Stimulated activated CD8-positive, alpha-beta memory T cell treated with anti-CD3 and anti-CD28 coated beads, Interleukin-4, amount 100 ng/mL, for 24 hours (primary cell): ENCODE measurements around the gene TP73.
"Not testable (repeated sequence)": the region's sequence is repeated elsewhere in the genome, so short reads cannot be mapped to it uniquely, and the experiment has no call there.

Experiments used
- DNase-seq: peaks from one replicate; pipeline ENCODE4 v3.0.0-alpha.2; 2020; ENCODE audit warnings: low read depth

TP73 gene

DNA sequence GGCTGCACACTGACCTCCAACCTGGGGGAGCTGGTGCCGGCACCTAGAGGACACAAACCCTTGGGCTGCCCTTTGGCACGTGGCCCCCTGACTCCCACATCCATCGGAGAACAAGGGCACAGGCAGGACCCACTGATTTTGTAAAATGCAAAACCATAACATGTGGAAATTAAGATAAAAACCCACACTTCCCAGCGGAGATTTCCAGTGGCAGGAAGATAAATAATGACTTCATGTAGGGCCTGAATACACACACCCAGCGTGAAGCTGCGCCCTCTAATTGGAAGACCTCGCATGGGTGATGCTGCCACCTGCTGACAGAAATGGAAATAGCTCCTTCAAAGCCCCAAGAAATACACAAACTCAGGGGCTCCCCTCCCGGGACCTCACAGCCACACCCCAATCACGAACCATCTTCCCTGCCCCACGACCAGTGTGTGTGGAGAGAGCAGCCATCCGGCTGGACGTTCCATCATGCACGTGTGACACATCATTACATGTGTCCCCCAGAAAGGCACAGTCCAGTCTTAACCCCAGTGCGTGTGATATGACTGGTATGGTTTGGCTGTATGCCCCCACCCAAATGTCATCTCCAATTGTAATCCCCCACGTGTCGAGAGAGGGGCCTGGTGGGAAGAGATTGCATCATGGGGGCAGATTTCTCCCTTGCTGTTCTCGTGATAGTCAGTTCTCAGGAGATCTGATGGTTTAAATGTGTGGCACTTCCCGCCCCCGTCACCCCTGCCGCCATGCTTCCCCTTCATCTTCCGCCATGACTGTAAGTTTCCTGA, 33.2 kb upstream of the TP73 start:
- peak; percentile 50 for DNase-seq

DNA sequence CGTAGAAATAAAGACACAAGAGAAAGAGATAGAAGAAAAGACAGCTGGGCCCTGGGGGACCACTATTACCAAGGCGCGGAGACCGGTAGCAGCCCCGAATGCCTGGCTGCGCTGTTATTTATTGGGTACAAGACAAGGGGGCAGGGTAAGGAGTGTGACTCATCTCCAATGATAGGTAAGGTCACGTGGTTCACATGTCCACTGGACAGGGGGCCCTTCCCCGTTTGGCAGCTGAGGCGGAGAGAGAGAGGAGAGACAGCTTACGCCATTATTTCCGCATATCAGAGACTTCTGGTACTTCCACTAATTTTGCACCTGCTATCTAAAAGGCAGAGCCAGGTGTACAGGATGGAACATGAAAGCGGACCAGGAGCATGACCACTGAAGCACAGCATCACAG, 31.6 kb upstream of the TP73 start:
- no peak for DNase-seq

DNA sequence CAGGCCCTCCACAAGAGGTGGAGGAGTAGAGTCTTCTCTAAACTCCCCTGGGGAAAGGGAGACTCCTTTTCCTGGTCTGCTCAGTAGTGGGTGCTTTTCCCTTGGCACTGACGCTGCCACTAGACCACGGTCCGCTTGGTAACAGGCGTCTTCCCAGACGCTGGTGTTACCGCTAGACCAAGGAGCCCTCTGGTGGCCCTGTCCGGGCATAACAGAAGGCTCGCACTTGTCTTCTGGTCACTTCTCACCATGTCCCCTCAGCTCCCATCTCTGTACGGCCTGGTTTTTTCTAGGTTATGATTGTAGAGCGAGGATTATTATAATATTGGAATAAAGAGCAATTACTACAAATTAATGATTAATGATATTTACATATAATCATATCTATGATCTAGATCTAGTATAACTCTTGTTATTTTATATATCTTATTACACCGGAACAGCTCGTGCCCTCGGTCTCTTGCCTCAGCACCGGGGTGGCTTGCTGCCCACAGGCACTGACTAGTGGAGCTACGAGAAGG, 31.1 kb upstream of the TP73 start:
- not testable (repeated sequence) for DNase-seq

DNA sequence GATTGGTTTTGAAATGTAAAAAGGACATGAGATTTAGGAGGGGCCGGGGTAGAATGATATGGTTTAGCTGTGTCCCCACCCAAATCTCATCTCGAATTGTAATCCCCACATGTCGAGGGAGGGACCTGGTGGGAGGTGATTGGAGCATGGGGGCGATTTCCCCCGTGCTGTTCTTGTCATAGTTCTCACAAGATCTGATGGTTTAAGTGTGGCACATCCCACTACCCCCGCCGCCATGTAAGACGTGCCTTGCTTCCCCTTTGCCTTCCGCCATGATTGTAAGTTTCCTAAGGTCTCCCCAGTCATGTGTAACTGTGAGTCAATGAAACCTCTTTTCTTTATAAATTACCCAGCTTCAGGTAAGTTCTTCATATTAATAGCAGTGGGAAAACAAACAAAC, 30.2 kb upstream of the TP73 start:
- not testable (repeated sequence) for DNase-seq

DNA sequence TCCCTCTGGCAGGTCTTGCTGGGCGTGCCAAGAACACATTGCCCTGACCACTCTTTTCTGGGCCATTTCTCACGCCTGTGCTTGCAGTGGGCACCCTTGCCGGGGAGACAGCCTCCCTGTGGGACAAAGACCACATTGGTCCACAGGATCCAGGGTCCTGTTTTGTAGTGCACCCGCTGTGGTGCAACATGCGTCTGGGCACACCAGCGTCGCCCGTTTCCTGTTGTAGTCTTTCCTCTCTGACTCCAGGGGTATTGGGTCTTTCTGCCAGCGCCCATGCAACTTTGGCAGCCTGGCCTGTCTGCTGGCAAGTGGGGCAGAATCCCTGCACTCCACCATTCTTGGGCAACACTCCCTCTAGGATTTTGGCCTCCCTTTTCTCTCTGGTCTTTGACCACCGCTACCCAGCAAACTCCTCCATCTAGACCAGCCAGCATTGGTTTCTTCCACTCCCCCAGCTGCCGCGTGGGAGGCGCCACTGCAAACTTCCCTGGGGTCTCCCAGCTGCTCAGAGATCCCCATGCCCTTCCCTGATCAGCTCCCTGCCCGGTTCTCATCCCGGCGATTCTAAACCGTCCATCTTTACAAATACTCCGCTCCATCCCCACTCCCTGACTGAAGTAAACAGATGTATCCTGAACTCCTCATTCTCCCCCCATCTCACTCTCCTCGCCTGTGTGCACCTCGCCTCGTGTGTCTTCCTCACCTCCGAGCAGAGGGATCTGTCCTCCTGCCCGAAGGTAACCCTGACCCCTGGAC, 28.7 kb upstream of the TP73 start:
- no peak for DNase-seq

DNA sequence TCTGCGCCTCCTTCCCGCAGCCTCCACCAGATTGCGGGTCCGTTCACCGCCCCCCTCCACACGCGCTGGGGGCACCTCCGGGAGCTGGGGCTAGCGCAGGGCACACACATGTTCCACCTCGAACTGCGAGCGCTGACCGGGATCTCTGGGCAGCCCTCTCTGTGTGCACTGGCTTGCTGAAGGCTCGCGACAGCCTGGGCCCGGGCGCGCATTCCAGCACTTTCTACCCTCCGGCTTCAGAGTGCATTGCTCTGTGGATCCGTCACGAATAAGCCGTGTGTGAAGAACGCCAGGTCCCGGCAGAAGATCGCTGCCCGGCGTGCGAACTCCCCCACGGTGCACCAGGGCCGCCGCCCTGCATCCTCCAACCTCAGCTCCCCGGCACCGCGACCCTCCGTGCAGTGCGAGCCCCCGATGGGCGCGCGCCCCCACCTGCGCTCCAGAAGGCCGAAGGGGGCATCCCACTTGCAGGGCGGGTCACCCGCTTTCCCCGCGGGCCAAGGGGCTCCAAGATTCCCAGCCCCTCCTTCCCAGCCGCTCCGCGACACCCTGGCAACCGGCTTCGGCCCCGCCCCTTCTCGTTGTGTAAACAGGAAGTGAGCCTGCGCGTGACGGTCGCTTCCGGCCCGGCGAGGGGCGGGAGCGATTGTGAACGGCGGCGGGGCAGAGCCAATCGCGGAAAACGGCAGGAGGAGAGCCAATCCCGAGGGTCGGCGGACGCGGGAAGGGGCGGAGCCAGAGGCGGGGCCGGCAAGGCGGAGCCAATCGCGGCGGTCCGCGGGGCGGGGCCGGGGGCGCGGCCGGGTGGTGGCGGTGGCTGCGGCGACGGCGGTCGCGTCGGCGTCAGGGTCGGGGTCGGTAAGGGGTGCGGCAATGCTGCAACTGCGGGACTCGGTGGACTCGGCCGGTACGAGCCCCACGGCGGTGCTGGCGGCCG, 27.8 kb upstream of the TP73 start, which contains the start of gene TPRG1L:
TSS of gene TPRG1L (plus strand) at position 816 of the 937 bp plus-strand sequence. CDS start at position 874, 58 bp downstream.
- peak; percentile 96 for DNase-seq

DNA sequence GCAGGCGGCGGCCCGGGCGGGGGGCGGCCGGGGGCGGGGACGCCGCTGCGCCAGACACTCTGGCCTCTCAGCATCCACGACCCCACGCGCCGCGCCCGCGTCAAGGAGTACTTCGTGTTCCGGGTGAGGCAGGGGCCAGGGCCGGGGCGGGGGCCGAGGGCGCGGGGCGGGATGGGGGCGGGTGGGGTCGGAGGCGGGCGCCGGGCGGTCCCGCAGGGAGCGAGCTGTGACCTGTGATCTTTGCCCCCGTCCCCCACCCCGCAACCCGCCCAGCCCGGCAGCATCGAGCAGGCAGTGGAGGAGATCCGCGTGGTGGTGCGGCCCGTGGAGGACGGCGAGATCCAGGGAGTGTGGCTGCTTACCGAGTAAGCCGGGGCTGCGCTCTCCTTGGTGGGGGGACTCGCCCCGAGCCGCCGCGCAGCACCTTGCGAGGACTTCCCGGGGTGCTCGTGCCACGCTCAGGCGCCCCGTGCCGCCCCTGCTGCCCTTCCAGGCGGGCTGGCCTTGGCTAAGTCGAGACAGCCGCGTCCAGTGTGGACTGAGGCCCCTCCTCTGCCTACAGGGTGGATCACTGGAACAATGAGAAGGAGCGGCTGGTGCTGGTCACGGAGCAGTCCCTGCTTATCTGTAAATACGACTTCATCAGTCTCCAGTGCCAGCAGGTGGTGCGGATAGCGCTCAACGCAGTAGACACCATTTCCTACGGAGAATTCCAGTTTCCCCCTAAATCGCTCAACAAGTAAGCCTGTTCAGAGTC, 27.0 kb upstream of the TP73 start:
- no peak for DNase-seq

DNA sequence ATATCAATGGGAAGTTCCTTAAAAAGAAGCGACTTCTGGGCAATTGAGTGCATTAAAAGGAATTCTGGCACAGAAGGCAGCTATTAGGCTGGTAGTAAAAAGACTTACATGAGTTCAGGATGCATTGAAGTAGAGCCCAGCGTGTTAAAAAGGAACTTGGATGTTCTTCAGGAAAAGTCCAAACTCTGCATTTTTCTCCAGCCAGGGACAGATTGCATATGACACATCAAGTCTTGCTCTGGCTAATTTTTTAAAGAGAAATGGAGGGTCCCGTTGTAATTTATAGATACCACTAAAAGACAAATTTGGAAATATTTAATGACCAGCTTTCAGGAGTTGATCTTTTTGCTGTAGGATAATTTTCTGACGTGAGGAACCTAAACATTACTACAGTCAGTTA, 26.3 kb upstream of the TP73 start:
- no peak for DNase-seq

DNA sequence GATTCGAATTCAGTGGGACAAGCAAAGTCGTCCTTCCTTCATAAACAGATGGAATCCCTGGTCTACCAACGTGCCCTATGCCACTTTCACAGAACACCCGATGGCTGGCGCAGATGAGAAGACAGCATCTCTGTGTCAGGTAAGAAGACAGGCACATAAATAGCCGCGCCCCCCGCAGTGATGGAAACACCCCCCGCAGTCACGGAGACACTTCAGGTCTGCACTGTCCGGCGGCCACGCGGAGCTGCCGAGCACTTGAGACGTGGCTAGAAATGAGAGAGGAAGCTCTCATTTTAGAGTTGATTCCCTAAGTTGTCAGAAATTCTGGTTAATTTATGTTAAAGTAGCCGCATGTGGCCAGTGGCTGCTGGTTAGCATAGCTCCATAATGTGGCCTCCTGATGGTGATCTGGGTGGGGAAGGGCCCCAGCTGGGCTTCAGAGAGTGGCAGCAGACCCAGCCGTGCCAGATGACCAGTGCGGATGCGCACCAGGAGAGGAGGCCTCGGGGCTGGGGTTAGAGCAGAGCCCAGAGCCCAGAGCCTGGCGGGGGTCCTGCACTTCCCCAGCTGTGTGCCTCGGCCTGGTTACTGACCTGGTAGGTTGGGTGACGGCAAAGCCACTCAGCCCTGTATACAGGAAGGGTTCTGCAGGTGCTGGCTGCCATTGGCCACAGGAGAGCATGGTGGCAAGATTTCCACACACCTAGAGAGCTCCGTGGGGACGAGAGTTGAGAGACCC, 24.6 kb upstream of the TP73 start:
- no peak for DNase-seq

DNA sequence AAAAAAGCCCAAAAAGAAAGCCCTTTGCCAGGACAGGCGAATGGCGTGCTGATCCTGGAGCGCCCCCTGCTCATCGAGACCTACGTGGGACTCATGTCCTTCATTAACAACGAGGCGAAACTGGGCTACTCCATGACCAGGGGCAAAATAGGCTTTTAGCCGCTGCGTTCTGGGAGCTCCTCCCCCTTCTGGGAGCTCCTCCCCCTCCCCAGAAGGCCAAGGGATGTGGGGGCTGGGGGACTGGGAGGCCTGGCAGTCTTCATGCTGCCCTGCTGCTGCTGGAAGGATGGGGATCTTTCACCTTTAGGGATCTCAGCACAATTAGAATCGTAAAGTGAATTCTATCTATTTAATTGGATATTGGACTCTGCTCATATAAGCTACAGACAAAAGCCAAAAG, 23.9 kb upstream of the TP73 start:
- no peak for DNase-seq

DNA sequence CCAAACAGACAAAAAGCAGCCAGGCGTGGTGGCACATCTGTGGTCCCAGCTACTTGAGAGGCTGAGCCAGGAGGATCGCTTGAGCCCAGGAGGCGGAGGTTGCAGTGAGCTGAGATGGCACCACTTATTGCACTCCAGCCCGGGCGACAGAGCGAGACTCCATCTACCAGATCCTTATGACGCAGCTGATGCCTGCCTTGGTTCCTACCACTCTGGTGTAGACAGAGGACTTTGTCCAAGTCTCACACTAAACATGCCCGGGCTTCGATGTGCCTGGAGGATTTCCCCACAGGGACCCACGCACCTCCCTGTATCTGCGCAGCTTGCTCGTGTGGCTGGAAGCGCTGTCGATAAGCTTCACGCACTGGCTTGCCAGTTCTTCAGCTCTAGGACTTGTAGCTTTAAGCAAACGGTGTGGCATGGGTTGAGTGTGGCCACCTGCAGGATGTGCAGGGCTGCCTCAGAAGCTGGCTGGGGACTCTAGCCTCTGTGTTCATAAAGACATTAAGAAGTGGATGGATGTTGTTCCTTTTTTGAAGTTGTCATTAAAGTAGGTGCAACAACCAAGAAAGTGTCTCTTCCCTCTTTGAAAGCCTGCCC, 22.7 kb upstream of the TP73 start:
- no peak for DNase-seq

DNA sequence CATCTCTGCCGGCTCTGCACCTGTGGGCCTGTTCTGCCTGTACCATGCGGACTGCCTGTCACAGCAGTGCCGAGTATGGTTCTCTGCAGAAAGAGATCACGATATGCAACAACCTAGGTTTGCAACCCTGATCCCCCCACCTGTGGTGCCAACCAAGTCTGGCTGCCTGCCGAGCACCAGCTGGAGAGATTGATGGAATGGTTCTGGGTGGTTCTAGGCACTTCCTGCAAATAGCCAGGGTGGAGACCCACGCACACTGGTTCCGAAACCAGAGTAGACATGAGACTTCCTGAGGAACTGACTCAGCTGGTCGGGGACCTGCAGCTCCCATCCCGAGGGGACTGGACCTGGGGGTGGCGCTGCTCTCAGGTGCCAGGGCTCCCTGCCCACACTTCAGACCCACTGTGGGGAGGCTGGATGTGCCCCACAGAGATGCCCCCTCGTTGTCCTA, 22.1 kb upstream of the TP73 start:
- DNase-seq: no peak

DNA sequence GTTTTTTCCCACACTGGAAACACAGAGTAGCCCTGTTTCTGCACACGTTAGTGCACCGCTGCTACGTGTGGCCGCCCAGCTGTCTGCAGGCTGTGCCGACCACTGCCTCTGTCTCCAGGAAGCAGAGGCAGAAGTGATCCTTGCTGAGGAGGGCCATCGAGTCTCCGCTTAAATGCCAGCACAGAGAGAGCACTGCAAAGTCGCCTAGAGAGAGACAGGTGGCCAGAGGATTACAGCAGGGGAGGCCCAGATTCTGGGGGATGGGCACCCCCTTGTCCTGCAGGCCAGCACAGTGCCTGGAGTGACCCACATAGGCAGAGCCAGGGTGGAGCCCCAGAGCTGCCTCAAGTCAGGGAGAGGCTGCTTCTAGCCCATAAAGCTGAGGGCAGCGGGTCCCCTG, 21.4 kb upstream of the TP73 start:
- no peak for DNase-seq

DNA sequence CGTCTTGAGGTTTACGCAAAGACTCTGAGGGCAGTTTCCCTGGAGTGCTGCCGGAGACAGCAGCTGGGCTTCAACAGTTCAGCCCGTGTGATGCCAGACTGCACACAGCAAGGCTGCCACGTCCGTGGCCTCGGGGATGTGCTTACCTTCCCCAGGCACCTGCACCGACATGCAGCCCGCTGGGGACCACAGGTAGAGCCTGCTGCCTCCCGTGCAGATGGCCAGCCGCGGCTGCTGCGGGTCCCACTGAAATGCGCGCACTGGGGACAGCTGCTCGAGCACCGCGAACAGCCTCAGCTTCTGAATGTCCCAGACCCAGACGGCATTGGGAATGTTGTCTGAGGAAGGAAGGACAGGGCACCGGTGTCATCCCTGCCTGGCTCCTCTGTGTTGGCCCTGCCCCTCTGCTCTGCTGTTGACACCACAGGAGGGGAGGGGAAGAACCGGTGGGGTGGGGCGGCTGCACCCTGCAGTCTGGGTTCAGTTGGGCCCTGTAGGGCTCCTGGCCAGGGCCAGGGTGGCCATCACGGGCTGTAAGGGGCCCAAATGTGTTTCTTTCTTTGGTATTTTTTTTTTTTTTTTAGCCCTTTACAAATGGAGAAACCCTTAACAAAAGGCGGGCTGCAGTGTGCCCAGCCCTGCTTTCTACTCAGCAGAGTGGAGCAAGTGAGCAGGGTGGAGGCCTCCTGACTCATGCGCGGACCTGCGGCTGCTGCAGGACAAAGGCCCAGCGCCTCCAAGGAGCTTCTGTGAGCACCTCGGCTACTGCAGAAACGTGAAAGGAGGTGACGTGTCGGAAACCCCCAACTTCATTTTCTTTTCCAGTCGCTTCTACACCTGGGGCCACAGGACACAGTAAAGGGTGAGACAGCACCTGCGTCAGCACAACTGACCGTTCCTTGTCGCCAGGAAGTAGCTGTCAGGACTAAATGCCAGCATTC, 20.7 kb upstream of the TP73 start:
- DNase-seq: no peak

DNA sequence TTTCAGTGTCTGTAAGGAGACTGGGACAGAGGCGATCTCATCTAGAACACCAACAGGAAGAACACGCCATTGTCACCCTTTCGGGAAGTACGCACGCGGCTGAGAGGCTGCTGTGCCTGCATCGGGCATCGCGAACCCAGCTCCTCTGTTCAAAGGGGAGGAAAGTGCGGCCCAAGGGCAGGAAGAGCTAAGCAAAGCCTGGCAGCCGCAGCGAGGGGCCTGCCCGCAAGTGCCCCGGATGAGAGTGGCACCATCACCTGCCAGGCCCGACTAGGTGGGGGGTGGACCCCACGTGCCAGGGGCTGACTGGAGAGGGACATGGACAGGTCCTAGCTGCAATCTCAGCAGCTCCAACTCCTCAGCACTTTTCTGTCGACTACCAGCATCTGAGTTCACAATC, 20.0 kb upstream of the TP73 start:
- DNase-seq: no peak

DNA sequence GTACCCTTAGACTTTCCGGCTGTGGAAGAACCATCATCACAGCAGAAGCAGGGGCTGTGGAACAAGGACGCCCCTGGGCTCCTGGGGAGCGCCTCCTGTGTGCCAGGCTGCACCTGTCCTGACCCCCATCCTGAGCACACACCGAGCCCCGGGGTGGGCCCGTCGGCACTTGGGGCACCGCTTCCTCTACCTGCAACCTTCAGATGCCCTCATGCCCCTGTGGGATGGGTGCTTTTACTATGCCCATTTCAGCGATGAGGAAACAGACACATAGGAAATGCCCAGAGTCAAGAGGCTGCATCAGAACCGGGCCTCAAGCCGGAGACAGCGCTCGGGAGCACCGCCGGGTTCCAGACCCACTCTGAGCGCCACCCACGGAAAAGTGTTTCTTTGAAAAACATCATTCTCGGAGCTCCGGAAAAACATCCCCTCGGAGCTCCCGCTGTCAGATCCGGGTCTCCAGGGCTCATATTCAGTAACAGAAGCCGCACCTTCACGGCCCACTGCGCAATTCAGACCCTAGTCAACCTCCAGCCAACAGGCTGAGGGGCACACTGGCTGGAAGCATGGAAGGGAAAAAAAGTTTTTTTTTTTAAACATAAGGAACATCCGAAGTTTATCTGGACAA, 19.5 kb upstream of the TP73 start:
- DNase-seq: no peak

DNA sequence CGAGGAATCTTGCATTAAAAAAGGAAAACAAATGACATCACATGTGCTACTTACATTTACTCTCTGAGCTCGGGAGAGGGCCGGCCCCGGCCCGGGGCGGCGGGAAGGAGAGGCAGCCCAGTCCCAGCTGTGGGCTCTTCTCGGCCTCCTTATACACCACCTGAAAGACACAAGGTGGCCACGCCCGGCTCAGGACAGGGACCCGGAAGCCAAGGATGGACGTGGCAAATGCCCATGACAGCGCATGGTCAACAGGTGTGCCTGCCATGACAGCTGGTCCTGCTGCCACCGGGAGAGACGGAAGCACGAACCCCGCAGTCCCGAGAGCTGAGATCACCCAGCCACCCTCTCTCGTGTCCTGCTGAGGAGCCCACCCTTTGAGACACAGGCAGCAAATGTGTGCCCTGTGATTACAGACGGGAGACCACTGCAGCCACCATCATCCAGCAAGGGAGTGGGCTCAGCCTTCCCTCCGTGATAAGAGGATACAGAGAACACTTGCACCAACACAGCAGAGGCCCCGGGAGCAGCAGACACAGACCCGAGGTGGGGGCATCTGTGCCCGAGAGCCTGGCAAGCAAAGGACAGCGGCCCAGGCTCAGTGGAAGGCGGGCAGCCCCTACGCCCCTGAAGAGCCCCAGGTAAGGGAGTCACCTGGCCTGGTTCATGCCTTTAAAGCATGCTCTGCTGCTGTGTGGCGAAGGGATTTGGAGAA, 18.8 kb upstream of the TP73 start:
- no peak for DNase-seq
